AG09309 (cell line): ENCODE measurements around the gene KAZN.

ENCODE experiments used
- DNase-seq: peaks from one replicate; pipeline ENCODE4 v3.0.0-alpha.2; 2010; ENCODE audit warnings: low read depth
- H3K4me3 ChIP-seq: 2 replicates; pipeline ENCODE4 v1.5.1; 2011; ENCODE audit warnings: mild to moderate bottlenecking, low read depth, low read length, moderate library complexity; ENCODE audit not compliant: control insufficient read depth
- CTCF ChIP-seq: IDR thresholded peaks from 2 replicates; pipeline ENCODE4 v1.5.1; 2011; ENCODE audit warnings: mild to moderate bottlenecking, low read depth, low read length, inconsistent platforms; ENCODE audit not compliant: insufficient read depth, control insufficient read depth; ENCODE audit errors: missing control alignments

Gene KAZN

DNA sequence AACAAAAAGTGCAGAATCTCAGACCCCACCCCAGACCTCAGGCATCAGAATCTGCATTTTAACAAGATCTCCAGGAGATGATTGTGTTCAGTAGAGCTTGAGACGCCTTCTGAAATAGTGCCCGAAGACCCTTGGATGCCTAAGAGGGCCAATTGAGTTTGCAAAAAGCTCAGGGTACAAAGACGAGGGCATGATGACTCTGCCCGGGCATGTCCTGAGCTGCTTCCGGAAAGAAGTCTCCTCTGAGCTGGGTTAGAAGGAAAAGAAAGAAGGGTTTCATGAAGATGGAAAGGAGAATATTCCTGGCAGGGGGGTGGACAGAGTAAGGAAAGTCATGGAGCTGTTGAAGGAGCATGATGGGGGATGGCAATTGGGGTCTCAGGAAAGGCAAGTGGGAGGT lies 308.9 kb downstream of the KAZN start:
- DNase-seq = no peak
- H3K4me3 ChIP-seq = no peak overlapping the region
- TF ChIP-seq CTCF = no peak

GRCh38 chr1:14909273-14909672 lies 310.8 kb downstream of the KAZN start:
- TF ChIP-seq CTCF = no peak
- no peak for DNase-seq
- H3K4me3 ChIP-seq = no peak overlapping the region

- H3K4me3 ChIP-seq = no peak overlapping the region
- no peak for TF ChIP-seq CTCF
- no peak for DNase-seq
Measured at GRCh38 chr1:14909920-14910460, 311.5 kb downstream of the KAZN start.

DNA sequence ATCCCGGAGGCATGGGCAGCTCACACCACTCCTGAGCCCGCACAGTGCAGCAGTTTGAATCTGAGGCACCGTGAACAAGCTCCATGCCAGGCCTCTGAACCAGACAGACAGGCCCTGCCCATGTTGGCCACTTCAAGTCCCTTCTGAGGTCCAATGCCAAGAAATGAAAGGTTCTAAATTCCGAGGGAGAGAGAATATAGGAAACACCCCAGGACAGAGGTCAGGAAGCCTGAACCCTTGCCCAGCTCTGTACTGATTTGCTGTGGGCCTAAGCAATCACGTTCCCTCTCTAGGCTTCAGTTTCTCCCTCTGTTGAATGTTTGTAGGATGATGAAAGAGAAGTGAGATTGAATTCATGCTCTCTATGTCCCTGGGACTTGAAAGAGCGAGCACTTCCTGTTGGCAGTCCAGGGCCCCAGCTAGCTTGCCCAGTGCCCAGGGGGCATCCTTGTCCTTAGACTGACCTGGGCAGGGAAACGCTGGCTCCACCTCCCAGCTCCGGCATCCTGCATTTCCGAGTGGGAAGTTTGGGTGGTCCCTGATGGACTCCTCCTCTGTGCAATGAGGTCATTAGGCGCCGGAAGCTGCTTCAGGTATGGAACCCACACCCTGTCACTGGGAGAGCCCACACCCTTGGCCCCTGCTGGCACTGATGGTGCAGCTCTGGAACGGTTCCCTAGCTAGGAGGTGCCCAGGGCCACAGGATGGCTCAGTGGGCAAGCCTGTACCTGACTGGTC lies 312.7 kb downstream of the KAZN start:
- TF ChIP-seq CTCF = no peak
- DNase-seq = no peak
- H3K4me3 ChIP-seq = no peak overlapping the region

- H3K4me3 ChIP-seq = no peak overlapping the region
- TF ChIP-seq CTCF = no peak
- no peak for DNase-seq
Measured at GRCh38 chr1:14912839-14913481, 314.5 kb downstream of the KAZN start.

- no peak for TF ChIP-seq CTCF
- no peak for DNase-seq
- no peak overlapping the region for H3K4me3 ChIP-seq
Measured at GRCh38 chr1:14913482-14914177, 315.1 kb downstream of the KAZN start.
